ENCODE data around the gene CAPNS1. TPM values are rescaled to one million over a fixed set of nuclear protein-coding genes. Genes with fewer than 3 reads are reported as not detected.

The CAPNS1 gene
- total and polyA plus RNA-seq, 8 donors: 479 to 720 (median 589) TPM

DNA sequence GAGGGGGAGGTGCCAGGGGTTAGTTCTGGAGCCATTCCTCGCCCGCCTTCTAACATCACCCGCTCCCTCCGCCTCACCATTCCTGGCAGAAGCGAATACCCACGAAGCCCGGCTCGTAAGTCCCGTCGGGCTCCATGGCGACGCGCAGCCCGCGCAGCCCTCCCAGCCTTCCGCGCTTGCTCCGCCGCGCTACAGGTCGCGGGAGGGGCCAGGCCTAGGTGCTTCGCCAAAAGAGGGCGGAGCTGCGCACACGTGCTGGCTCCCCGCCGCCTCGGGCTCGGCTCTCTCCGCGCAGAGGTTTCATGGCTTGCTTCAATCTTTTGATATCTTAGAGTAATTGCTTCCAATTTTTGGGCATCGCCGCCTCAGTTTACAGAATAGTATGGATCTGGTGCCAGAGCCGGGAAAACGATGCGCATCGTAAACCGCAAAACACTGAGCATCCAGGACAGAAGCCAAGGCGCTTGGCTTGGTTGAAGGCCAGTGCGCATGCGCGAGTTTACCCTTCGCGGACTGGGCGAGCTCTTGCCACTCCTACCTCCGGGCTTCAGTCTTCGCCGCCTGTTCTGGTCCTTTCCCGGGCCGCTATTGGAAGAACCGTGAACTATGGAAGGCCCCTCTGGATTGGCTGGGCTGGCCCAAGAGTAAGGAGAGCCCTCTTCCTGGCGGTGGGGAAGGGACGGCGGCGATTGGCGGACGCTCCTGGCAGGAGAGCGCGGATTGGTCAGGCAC, 25.0 kb upstream of the CAPNS1 start, which contains the start of gene POLR2I:
POLR2I (minus strand) TSS at position 155 of the 732 bp plus-strand sequence; CDS start at position 136, 19 bp downstream.
- intact Hi-C loops (cut with DNase I): no loop called here
- Histone ChIP-seq H3K27me3 (no peaks in the 10 kb centered on the region), H3K27ac (peak within 1 kb of the TSS; percentile 76 to 94), H3K4me1 (peaks cover 12 to 35% of the 10 kb centered on the region in 2 donors), H3K36me3 (peaks cover 0 to 57% of the 10 kb centered on the region in 2 donors), H3K4me3 (peak within 1 kb of the TSS; percentile 77 to 78), H3K9me3 (no peaks in the 10 kb centered on the region)
- DNase-seq (peak; percentile 96 to 100 (median 100)), ATAC-seq (peak; percentile 93)
- TF ChIP-seq, protein P1, sequence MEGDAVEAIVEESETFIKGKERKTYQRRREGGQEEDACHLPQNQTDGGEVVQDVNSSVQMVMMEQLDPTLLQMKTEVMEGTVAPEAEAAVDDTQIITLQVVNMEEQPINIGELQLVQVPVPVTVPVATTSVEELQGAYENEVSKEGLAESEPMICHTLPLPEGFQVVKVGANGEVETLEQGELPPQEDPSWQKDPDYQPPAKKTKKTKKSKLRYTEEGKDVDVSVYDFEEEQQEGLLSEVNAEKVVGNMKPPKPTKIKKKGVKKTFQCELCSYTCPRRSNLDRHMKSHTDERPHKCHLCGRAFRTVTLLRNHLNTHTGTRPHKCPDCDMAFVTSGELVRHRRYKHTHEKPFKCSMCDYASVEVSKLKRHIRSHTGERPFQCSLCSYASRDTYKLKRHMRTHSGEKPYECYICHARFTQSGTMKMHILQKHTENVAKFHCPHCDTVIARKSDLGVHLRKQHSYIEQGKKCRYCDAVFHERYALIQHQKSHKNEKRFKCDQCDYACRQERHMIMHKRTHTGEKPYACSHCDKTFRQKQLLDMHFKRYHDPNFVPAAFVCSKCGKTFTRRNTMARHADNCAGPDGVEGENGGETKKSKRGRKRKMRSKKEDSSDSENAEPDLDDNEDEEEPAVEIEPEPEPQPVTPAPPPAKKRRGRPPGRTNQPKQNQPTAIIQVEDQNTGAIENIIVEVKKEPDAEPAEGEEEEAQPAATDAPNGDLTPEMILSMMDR (IDR thresholded peaks at IDR 0.05): no peak

DNA sequence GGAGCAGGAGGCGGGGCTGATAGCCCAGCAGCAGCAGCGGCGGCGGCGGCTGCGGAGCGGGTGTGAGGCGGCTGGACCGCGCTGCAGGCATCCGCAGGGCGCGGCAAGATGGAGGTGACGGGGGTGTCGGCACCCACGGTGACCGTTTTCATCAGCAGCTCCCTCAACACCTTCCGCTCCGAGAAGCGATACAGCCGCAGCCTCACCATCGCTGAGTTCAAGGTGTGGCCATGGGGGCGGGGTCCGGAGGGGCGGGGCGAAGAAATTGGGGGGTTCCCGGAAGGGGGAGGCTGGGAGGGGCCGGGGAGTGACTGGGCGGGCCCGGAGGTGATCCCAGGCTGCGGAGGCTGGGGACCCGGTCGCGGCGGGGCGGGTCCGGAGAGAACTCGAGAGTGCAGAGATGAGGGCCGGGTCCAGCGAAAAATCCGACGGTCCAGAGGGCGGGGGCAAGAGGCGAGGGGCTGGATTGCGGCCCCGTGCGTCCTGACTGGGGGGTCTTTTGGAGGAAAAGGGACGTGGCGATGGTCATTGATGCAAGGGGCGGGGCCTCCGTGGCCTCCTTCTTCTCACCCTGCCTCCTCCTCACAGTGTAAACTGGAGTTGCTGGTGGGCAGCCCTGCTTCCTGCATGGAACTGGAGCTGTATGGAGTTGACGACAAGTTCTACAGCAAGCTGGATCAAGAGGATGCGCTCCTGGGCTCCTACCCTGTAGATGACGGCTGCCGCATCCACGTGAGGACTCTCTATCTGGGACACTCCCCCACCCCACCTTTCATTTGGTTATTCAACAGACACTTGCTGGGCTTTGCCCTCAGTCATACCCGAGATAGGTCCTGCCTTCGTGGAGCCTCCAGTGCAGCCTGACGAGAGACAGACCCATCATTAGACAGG, 24.2 kb upstream of the CAPNS1 start, which contains the start of gene TBCB:
TBCB (plus strand) TSS at position 16 of the 891 bp plus-strand sequence; CDS start at position 109, 93 bp downstream.
- DNase-seq: peak in 2 of 4 donors; percentile 88 to 96
- intact Hi-C loops (cut with DNase I): no loop called here

GRCh38 chr19:36116344-36116637, 23.6 kb upstream of the CAPNS1 start:
- DNase-seq: no peak
- peaks cover 0 to 57% of the 10 kb centered on the region in 2 donors for H3K36me3 ChIP-seq
- intact Hi-C loops (cut with DNase I): no loop called here

More for the DNA sequence above, 24.2 kb upstream of the CAPNS1 start, which contains the start of gene TBCB:
- no peaks in the 10 kb centered on the region for H3K27me3 ChIP-seq
- peak within 1 kb of the TSS; percentile 76 to 94 for H3K27ac ChIP-seq
- no peaks in the 10 kb centered on the region for H3K9me3 ChIP-seq
- peaks cover 0 to 60% of the 10 kb centered on the region in 2 donors for H3K36me3 ChIP-seq
- peaks cover 12 to 35% of the 10 kb centered on the region in 2 donors for H3K4me1 ChIP-seq
- TF ChIP-seq, protein P1 (IDR thresholded peaks at IDR 0.05): no peak
- peak; percentile 78 for ATAC-seq
- peak within 1 kb of the TSS; percentile 77 to 78 for H3K4me3 ChIP-seq

DNA sequence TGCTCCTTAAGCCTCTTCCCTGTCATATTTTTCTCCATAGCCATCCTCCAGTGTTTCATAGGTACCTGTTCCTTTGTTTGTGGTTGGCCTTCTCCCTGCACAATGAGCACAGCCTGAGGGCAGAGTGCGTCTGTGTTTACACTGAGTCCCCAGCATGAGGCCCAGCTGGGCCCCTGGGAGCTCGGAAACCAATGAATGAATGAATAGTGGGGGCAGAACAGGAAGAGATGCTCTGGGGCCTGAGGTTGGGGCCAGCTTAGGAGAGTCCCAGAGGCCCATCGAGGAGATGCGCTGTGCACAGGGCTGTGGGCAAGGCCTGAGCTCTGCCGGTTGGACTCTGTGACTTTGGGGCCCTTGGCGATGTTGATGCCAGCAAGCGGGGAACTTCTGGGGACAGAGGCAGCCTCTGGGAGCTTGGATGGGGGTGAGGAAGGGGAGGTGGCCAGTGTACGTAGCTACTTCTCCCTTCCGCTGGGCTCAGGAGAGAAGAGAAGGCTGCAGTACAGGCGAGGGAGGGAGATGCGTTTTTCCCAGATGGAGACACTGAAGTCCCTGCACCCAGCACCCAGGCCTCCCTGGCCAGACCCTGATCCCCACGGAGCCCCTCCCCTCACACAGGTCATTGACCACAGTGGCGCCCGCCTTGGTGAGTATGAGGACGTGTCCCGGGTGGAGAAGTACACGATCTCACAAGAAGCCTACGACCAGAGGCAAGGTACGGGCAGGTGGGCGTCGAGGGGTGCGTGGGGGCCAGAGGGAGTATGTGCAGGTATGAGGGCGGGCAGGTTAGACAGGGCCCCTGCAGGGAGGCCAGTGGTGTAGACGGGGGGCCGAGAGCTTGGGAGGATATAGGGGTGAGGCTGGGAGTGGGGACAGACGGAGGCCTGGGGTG, 19.5 kb upstream of the CAPNS1 start:
- no peaks in the 10 kb centered on the region for H3K9me3 ChIP-seq
- DNase-seq: no peak
- H3K27me3 ChIP-seq: no peaks in the 10 kb centered on the region
- no peak overlapping the region for H3K4me3 ChIP-seq
- TF ChIP-seq, protein P1 (IDR thresholded peaks at IDR 0.05): no peak
- intact Hi-C loops (cut with DNase I): no loop called here
- no peak for ATAC-seq
- peaks cover 0 to 75% of the 10 kb centered on the region in 2 donors for H3K36me3 ChIP-seq
- no peak overlapping the region for H3K27ac ChIP-seq
- H3K4me1 ChIP-seq: peaks cover 9 to 18% of the 10 kb centered on the region in 2 donors

More at GRCh38 chr19:36116344-36116637, 23.6 kb upstream of the CAPNS1 start:
- Histone ChIP-seq H3K9me3 (no peaks in the 10 kb centered on the region), H3K27ac (peak overlapping the region in 1 of 2 donors; percentile 94), H3K4me3 (peak overlapping the region; percentile 77 to 78), H3K27me3 (no peaks in the 10 kb centered on the region), H3K4me1 (peaks cover 12 to 35% of the 10 kb centered on the region in 2 donors)
- no peak for ATAC-seq
- TF ChIP-seq, protein P1 (IDR thresholded peaks at IDR 0.05): no peak

All from left lung (tissue), 10 donors.